PC-9 (cell line): Measurements from ENCODE around the gene PTPRD. TPM values are rescaled to one million over a fixed set of nuclear protein-coding genes. Genes with fewer than 3 reads are reported as not detected.

ENCODE experiments used
- BruUV-seq: library from RNA; stranded (reverse); fragments of 400-500 nt; replicated peaks from 2 replicates; lab custom pipeline; 2021; lab: Mats Ljungman, UMichigan
- CTCF ChIA-PET: fragments of 300-600 bp; sonication (Branson Sonifier 250); formaldehyde crosslinking; loops from one replicate; lab custom pipeline; 2022; ENCODE audit warnings: antibody characterized with exemption; lab: Charles Lee
- POLR2A ChIA-PET: fragments of 300-600 bp; sonication (Branson Sonifier 250); formaldehyde crosslinking; loops from one replicate; lab custom pipeline; 2022; ENCODE audit warnings: antibody characterized with exemption; ENCODE audit not compliant: unreplicated experiment; lab: Charles Lee
- DNase-seq, 2 experiments: peaks; one replicate each; pipeline versions ENCODE4 v3.0.0 to v3.0.0-alpha.2; 2015 to 2022; ENCODE audit warnings: mixed read lengths in 1 of 2
- H2AFZ ChIP-seq: fragments of 200-600 bp; sonication (generic); 2 replicates; pipeline ENCODE4 v1.8.1; 2017; ENCODE audit warnings: antibody characterized with exemption
- H3F3A ChIP-seq: fragments of 200-600 bp; sonication (generic); 2 replicates; pipeline ENCODE4 v1.8.1; 2017; ENCODE audit warnings: antibody characterized with exemption, mild to moderate bottlenecking, low read depth; ENCODE audit not compliant: insufficient read depth
- H3K27ac ChIP-seq: fragments of 200-600 bp; sonication (generic); 2 replicates; pipeline ENCODE4 v1.6.1; 2016; ENCODE audit warnings: mixed run types
- H3K27me3 ChIP-seq: fragments of 200-600 bp; sonication (generic); 2 replicates; pipeline ENCODE4 v1.6.1; 2016; ENCODE audit warnings: low read depth, mixed run types; ENCODE audit not compliant: insufficient read depth
- H3K36me3 ChIP-seq: fragments of 200-600 bp; sonication (generic); 2 replicates; pipeline ENCODE4 v1.6.1; 2016; ENCODE audit warnings: low read depth, mixed run types
- H3K4me1 ChIP-seq: fragments of 200-600 bp; sonication (generic); replicated peaks from 2 replicates; pipeline ENCODE4 v1.6.1; 2016; ENCODE audit warnings: mixed run types; ENCODE audit not compliant: insufficient read depth
- H3K4me2 ChIP-seq: fragments of 200-600 bp; sonication (generic); 2 replicates; pipeline ENCODE4 v1.6.1; 2017; ENCODE audit warnings: mixed run types
- H3K4me3 ChIP-seq: fragments of 200-600 bp; sonication (generic); 2 replicates; pipeline ENCODE4 v1.6.1; 2016; ENCODE audit warnings: mixed run types
- H3K79me2 ChIP-seq: fragments of 200-600 bp; sonication (generic); 2 replicates; pipeline ENCODE4 v1.6.1; 2017; ENCODE audit warnings: low read depth, mixed run types
- H3K9me2 ChIP-seq: fragments of 200-600 bp; sonication (generic); 2 replicates; pipeline ENCODE4 v1.8.1; 2017; ENCODE audit warnings: mild to moderate bottlenecking; ENCODE audit not compliant: insufficient read depth
- H3K9me3 ChIP-seq: fragments of 200-600 bp; sonication (generic); 2 replicates; pipeline ENCODE4 v1.8.1; 2016; ENCODE audit warnings: low read depth; ENCODE audit not compliant: insufficient read depth
- H4K20me1 ChIP-seq: fragments of 200-600 bp; sonication (generic); 2 replicates; pipeline ENCODE4 v1.8.1; 2017; ENCODE audit not compliant: insufficient read depth
- CTCF ChIP-seq: fragments of 200-600 bp; sonication (generic); conservative IDR thresholded peaks from 2 replicates; pipeline ENCODE4 v1.6.1; 2017; ENCODE audit warnings: mixed run types, antibody characterized with exemption, mild to moderate bottlenecking, moderate library complexity
- EZH2 ChIP-seq: fragments of 200-600 bp; sonication (generic); IDR thresholded peaks from 2 replicates; pipeline ENCODE4 v1.8.0; 2017; ENCODE audit warnings: antibody characterized with exemption, low read depth
- intact Hi-C: fragments of 100-400 bp; cut with micrococcal nuclease; formaldehyde crosslinking; loops from one replicate; pipeline ENCODE4 v1.10.0; 2022; ENCODE audit not compliant: unreplicated experiment
- total RNA-seq: library from RNA; stranded (reverse); gene quantifications from 2 replicates; pipeline ENCODE4 v1.2.3, GENCODE V29; 2021

PTPRD gene
- total RNA-seq, 1 experiment from 2014 or later = not detected

DNA sequence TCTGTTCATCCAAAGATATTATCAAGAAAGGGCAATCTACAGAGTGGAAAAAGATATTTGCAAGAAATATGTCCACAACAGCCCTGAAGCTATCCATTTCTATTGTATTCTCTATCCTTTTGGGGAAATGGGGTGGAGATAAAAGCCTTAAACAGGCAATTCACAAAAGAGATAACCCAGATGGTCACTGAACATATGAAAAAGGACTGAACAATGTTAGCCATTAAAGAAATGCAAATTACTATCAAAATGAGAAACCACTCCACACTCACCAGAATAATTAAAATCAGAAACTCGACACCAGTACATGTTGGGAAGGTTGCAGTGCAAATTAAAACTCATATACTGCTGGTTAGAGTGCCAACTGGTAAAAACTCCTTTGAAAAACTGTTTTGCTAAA lies 1858.1 kb downstream of the PTPRD start:
- H2AFZ ChIP-seq = no peak overlapping the region
- no peaks in the 10 kb centered on the region for H3K4me1 ChIP-seq
- no peaks in the 10 kb centered on the region for H3K9me3 ChIP-seq
- H3K79me2 ChIP-seq = no peaks in the 10 kb centered on the region
- ChIA-PET POLR2A (no interaction called here), CTCF (no interaction called here)
- TF ChIP-seq EZH2 (no peak), CTCF (no peak)
- H3K4me2 ChIP-seq = no peak overlapping the region
- no peak for DNase-seq
- no peaks in the 10 kb centered on the region for H3K27me3 ChIP-seq
- no peak overlapping the region for H3K4me3 ChIP-seq
- intact Hi-C loops = no loop called here
- H3K36me3 ChIP-seq = no peaks in the 10 kb centered on the region
- BruUV-seq = no TSS peak
- H3F3A ChIP-seq = no peaks in the 10 kb centered on the region
- H4K20me1 ChIP-seq = no peaks in the 10 kb centered on the region
- H3K9me2 ChIP-seq = no peaks in the 10 kb centered on the region
- no peak overlapping the region for H3K27ac ChIP-seq

DNA sequence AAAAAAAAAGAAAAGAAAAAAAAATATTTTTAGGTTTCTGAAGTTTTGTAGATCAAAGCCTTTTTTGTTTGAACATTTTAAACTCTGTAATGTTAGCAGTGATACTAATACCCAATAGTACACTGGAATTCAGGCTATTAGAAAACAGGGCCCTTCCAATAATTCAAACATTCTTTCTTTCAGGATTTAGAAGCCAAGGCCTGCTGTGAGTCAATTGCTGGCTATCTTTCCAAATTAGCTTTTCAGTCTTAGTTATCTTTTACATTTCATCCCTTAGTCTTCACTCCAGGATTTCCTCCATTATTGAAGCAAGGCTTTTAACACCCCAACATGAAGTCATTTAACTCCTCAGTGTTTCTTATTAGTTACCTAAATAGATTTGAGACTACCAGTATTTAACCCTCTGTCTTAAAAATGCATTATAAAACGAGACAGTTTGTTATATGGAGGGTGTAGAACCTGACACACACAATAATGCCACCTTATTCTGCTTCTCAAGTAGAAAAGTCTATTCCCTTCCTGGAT lies 1861.3 kb downstream of the PTPRD start:
- Histone ChIP-seq H2AFZ (no peak overlapping the region), H3K9me2 (no peaks in the 10 kb centered on the region), H3K27ac (no peak overlapping the region), H3K79me2 (no peaks in the 10 kb centered on the region), H3K36me3 (no peaks in the 10 kb centered on the region), H3K4me3 (no peak overlapping the region), H3K4me1 (no peaks in the 10 kb centered on the region), H3K27me3 (no peaks in the 10 kb centered on the region), H3K4me2 (no peak overlapping the region), H3K9me3 (no peaks in the 10 kb centered on the region), H4K20me1 (no peaks in the 10 kb centered on the region), H3F3A (no peaks in the 10 kb centered on the region)
- POLR2A ChIA-PET = no interaction called here
- CTCF ChIA-PET = no interaction called here
- DNase-seq = no peak
- TF ChIP-seq CTCF = no peak
- TF ChIP-seq EZH2 = no peak
- no TSS peak for BruUV-seq
- intact Hi-C loops = no loop called here

- H4K20me1 ChIP-seq = no peaks in the 10 kb centered on the region
- CTCF ChIA-PET = no interaction called here
- BruUV-seq = no TSS peak
These were observed 1862.2 kb downstream of the PTPRD start for GRCh38 chr9:8750639-8751051.

More at GRCh38 chr9:8750639-8751051, 1862.2 kb downstream of the PTPRD start:
- no peaks in the 10 kb centered on the region for H3K9me3 ChIP-seq
- no peaks in the 10 kb centered on the region for H3K36me3 ChIP-seq
- no peaks in the 10 kb centered on the region for H3K9me2 ChIP-seq
- no peak overlapping the region for H3K4me2 ChIP-seq
- no peak overlapping the region for H2AFZ ChIP-seq
- H3K4me3 ChIP-seq = no peak overlapping the region
- H3F3A ChIP-seq = no peaks in the 10 kb centered on the region
- H3K79me2 ChIP-seq = no peaks in the 10 kb centered on the region
- H3K27me3 ChIP-seq = no peaks in the 10 kb centered on the region
- POLR2A ChIA-PET = interaction anchor here (0.6 kb wide), 1 partner anchor 54 kb away, joined by 4 read pairs; no protein-coding TSS in a partner anchor
- DNase-seq = no peak
- no peaks in the 10 kb centered on the region for H3K4me1 ChIP-seq
- intact Hi-C loops = no loop called here
- TF ChIP-seq CTCF (no peak), EZH2 (no peak)
- H3K27ac ChIP-seq = no peak overlapping the region
